NCI-H2227 (cell line): ENCODE measurements around the gene SDSL.

Experiments
- DNase-seq: peaks from one replicate; lab custom pipeline; 2025; ENCODE audit not compliant: unreplicated experiment; lab: John Stamatoyannopoulos, UW

The SDSL gene

DNA sequence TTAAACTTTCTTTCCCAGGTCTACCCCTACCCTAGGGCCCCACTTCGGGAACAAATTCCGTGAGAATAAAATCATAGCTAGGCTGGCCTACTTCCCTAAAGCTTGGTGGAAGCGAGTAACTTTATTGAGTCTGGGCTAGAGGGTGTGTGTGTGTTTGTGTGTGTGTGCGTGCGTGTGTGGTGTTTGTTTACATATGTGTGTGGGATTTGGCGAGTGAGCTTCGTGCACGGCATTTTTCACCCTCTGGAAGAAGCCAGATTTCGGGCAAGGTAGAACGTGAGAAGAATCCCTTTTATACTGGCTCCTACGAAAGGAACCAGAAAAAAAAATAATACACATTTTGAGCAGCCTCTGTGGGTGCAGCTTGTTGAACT lies 57.0 kb downstream of the SDSL start:
- no peak for DNase-seq

GRCh38 chr12:113479590-113480335 lies 57.6 kb downstream of the SDSL start:
- DNase-seq, result no peak

- DNase-seq, result no peak
Observed at GRCh38 chr12:113480336-113480971, 58.3 kb downstream of the SDSL start.

DNA sequence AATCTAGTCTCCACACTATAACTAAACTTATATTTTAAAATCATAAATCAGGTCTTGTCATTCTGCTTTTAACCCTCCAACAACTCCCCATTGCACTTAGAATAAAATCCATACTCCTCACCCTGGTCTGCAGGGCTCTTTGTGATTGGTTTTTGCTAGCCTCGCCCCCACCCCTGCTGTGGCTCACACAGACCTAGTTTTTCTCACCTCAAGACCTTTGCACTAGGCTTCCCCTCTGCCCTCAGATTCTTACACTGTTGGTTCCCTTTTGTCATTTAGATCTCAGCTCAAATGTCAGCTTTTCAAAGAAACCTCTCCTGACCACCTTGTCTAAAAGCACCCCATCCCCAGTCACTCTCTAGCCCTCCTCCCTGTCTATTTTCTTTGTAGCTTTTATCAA lies 60.2 kb downstream of the SDSL start:
- no peak for DNase-seq

DNA sequence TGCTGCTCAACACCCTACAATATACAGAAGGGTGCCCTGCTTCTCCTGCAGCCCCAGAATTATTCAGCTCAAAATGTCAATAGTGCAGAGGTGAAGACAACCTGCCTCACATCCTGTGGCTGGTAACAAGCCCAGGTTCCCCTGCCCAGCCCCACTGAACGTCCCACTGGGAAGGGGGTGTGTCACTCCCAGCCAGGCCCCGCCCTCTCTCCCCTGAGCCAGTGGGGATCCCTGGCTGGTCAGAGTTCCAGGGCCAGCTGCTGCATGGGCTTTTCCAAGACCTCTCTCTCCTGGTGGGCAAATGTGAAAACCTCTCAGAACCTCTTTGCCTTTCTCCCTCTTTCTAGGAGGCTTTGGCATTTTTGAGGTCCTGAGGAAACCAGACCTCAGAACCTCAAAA lies 63.1 kb downstream of the SDSL start:
- DNase-seq, result no peak

- no peak for DNase-seq
Observed at GRCh38 chr12:113486722-113487121, 64.5 kb downstream of the SDSL start.
